HG02852 (cell line): ENCODE measurements around the gene ZNHIT2.
A peak's percentile ranks its signal among the peaks of the same experiment; 100 is the strongest.

ENCODE experiments used
- ATAC-seq: cut with Tn5 transposase; IDR thresholded peaks from one replicate; pipeline ENCODE4 v1.9.1; 2021; ENCODE audit warnings: mild to moderate bottlenecking, moderate library complexity; ENCODE audit not compliant: unreplicated experiment

The ZNHIT2 gene

DNA sequence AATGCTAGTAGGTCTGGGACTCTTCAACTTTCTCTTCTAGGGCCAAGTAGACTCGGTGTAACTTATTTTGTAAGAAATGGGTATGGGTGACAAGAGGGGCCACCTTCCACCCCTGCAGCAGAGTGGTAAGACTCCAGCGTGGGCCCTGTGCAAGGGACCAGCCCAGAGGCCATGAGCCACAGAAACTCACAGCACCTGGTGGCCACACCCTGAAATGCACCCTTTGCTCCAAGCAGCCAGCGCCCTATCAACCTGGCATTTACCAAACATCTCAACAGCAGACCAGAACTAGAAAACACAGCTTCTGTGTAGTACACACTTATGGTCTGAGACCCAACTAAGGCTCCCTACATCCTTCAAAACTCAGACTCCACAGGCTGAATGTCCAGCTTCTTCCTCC lies 39.4 kb downstream of the ZNHIT2 start:
- ATAC-seq = peak; percentile 41

DNA sequence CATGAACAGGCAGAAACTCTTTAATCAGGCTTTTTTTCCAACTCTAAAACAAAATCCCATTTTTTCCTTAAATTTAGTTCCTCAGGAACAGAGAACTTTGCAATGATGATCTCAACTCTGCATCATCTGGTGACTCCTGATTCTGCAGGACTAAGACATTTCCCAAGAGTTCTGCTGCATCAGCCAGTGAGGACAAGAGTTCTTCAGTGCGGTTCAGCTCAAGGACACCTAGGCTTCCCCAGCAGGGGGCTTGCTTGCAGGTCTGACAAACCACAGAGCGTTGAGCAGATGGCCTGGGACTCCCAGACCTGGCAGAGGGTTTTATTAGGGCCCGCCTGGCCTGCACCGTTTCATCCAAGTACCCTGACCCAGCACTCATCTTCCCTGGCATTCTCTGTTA lies 40.0 kb downstream of the ZNHIT2 start:
- ATAC-seq = no peak

DNA sequence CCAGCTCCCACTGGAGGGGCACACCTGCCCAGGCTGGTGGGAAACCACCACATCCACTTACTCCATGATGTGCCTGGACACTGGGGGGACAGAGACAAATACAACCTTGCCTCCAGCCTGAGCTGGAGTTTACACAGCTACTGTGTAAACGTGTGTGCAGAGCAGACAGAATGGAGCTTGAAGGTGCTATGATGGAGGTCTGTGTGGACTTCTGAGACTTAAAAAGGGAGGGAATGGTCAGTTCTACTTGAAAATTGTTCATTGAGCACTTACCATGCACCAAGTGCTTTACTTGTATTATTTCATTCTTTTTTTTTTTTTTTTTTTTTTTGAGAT lies 44.9 kb downstream of the ZNHIT2 start:
- no peak for ATAC-seq

DNA sequence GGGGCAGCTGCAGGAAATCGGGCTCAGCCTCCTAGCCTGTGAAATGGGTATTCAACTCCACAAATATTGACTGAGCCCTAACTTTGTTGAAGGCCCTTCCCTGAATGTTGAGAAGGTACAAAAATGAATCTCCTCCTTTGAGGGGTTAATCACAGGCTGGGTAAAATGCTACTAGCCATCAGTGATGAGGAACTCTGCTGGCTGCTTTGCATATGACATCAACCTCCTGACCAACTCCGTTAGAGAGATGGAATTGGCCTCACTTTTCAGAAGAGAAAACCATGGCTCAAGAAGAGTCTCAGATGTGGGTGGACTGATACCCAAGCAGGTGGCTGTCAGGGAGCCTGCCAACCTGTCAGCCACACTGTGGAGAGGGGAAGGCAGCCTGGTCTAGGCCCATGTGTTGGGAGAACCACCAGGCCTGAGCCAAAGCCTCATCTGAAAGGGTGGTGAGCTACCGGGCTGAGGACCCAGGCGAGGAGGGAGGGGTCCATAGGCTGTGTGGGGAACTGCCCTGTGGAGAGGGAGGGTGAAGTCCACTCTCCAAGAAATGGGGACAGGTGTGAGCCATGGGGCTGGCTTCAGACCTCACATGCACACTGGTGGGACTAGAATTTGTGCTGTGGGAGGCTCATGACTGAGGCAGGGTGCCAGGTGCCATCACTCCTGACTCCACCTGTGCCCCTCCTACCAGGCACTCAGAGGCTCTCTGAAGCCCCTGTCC lies 45.4 kb downstream of the ZNHIT2 start:
- ATAC-seq = no peak

DNA sequence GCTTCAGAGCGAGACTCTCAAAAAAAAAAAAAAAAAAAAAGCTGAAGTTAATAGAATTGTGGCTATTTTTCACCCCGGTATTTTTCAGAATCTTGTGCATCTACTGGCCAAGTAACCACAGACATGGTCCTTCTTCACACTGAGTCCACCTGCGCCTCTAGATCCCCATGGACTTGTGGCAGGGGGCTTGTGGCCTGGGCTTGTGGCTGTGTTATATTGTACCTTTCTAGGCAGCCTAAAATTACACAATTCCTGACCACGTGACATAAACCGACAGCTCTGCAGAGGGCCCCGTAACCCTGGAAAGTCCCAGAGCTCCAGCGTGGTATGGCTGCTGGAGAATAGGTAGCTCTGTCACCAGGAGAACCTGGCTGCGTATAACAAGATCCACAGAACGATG lies 48.3 kb downstream of the ZNHIT2 start:
- no peak for ATAC-seq

DNA sequence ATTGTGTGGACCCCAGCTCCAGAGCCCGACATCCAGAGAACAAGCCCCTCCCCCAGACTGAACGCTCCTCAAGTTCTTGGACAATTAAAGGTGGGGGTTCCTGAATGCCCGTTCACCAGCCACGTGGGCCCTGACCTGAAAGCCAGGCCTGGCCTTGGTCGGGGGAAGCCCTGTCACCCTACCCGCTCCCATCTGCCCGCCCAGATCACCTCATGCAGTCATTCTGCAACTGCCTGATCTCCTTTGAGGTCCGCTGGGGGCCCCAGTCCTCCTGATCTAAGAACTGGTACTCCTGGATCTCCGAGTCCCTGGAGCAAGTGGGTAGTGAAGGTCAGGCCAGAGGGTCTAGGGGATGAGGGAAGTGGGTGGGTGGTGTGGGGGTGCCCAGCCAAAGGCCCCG lies 50.1 kb downstream of the ZNHIT2 start:
- no peak for ATAC-seq

DNA sequence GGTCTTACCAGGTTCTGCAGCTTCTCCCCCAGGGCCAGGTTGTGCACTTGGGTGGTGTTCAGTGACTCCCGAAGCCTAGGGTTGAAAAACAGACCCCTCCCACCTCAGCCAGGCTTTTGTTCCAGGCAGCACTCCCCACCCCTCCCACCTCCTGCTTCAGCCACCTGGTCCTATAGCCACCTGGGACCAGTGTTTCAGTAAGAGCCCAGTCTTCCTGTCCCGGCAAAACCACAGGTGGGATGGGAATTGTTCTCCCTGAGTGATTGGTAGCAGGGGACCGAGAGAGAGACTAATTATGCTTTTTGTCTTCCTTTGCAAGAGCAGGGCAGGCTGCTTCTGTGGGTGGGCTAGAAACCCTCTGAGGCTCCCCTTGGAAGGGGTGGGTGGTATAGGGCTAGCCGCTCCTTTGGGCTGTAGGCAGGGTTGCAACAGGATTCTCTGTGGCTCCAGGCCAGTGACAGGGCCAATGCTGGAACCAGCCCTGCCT lies 50.7 kb downstream of the ZNHIT2 start:
- no peak for ATAC-seq
